ENCODE measurements around the gene CERS1.

Gene CERS1

GRCh38 chr19:18898607-18899408, 2.9 kb upstream of the CERS1 start:
- H3K4me3 ChIP-seq (ENCODE audit: control insufficient read depth, low read depth, low read length): no peak overlapping the region
- no peak for DNase-seq (ENCODE audit: low read depth)
- TF ChIP-seq CTCF (IDR thresholded peaks at IDR 0.05; ENCODE audit: control insufficient read depth, insufficient read depth, low read depth, low read length, missing control alignments): no peak

GRCh38 chr19:18898081-18898606, 2.2 kb upstream of the CERS1 start:
- no peak for TF ChIP-seq CTCF (IDR thresholded peaks at IDR 0.05; ENCODE audit: control insufficient read depth, insufficient read depth, low read depth, low read length, missing control alignments)
- no peak for DNase-seq (ENCODE audit: low read depth)
- no peak overlapping the region for H3K4me3 ChIP-seq (ENCODE audit: control insufficient read depth, low read depth, low read length)

DNA sequence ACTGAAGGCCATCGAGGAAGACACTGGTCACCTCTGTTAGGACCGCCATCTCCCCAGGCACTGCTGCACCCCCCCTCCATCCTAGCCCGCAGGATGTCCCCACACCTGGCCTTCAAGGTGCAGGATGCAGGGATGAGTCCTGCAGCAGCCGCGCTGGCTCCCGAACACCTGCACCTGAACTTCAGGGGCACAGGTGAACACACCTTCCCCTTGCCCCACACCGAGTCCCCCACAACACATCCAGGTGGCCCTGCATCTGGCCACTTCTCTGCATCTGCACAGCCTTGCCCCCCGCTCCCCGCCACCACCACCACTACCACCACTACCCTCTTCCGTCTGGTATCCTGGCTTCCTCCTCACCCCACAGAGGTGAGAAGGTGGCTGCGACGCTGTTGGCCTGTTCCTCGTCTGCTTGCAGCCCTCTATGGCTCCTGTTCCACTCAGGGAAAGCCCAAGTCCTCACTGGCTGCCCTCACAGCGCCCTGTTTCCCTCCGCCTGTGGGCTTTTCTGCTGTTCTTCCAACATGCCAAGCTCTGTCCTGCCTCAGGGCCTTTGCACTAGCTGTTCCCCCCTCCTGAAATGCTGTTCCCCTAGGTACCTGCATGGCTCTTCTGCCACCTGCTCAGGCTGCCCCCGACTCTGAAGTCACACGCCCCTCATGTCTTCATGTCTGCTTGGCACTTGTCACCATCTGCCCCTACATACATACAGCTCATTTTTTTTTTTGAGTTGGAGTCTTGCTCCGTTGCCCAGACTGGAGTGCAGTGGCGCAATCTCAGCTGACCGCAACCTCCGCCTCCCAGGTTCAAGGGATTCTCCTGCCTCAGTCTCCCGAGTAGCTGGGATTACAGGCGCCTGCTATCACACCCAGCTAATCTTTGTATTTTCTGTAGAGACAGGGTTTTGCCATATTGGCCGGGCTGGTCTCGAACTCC, 1.4 kb upstream of the CERS1 start:
- no peak overlapping the region for H3K4me3 ChIP-seq (ENCODE audit: control insufficient read depth, low read depth, low read length)
- no peak for DNase-seq (ENCODE audit: low read depth)
- no peak for TF ChIP-seq CTCF (IDR thresholded peaks at IDR 0.05; ENCODE audit: control insufficient read depth, insufficient read depth, low read depth, low read length, missing control alignments)

GRCh38 chr19:18896421-18896841, 473 bp upstream of the CERS1 start:
- no peak for DNase-seq (ENCODE audit: low read depth)
- TF ChIP-seq CTCF (IDR thresholded peaks at IDR 0.05; ENCODE audit: control insufficient read depth, insufficient read depth, low read depth, low read length, missing control alignments): no peak
- H3K4me3 ChIP-seq (ENCODE audit: control insufficient read depth, low read depth, low read length): peak overlapping the region; percentile 3

- peak overlapping the region; percentile 51 for H3K4me3 ChIP-seq (ENCODE audit: control insufficient read depth, low read depth, low read length)
- no peak for DNase-seq (ENCODE audit: low read depth)
- TF ChIP-seq CTCF (IDR thresholded peaks at IDR 0.05; ENCODE audit: control insufficient read depth, insufficient read depth, low read depth, low read length, missing control alignments): peak; percentile 53
Observed at GRCh38 chr19:18895038-18895823, 727 bp downstream of the CERS1 start.
